Measurements from ENCODE around the gene SECTM1. TPM values are rescaled to one million over a fixed set of nuclear protein-coding genes. Genes with fewer than 3 reads are reported as not detected.

SECTM1 gene
- total RNA-seq (2022; extraction: Qiagen RNA extraction), result 1.3 to 2.5 TPM (median 2.3 TPM) in 5 replicates

DNA sequence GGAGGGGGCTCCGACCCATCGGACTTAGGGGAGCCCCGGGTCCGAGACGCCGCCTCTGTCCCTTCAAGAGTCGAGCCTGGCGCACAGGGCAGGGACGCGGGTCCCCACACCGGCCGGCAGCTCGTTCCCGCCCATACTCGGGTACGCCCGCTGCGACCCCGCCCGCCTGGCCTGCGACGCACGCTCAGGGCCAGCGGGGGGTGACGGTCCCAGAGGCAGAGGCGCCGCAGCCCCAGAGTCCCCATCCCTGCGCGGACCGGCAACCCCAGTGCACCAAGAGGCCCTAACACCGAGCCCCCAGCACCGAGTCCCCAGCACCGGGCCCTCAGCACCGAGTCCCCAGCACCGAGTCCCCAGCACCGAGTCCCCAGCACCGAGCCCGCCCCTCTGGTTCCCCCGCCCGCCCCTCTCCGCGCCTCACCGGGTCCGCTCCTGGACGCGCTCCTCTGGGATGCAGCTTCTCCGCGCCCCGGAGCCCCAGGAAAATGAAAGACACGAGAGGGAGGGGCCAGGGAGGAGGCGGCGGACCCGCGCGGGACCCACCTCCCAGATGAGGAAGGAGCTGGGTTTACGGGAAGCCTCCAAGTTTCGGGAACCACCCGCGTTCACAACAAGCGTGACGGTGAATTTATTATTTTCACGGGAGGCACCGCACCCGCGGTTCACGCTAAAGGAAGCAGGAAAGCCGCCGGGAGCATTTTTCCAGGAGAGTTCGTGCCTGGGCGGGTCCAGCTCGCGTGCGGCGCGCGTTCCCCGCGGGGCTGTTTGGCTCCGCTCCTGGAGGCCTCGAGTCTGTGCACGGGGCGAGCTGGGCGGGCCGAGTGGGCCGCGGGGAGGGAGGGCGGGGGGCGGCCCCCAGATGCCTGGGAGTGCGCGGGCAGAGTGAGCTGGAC lies at the start of gene SECTM1:
SECTM1 (minus strand) TSS at position 488 of the 893 bp plus-strand sequence. CDS start 6,526 bp downstream, outside the sequence.

DNA sequence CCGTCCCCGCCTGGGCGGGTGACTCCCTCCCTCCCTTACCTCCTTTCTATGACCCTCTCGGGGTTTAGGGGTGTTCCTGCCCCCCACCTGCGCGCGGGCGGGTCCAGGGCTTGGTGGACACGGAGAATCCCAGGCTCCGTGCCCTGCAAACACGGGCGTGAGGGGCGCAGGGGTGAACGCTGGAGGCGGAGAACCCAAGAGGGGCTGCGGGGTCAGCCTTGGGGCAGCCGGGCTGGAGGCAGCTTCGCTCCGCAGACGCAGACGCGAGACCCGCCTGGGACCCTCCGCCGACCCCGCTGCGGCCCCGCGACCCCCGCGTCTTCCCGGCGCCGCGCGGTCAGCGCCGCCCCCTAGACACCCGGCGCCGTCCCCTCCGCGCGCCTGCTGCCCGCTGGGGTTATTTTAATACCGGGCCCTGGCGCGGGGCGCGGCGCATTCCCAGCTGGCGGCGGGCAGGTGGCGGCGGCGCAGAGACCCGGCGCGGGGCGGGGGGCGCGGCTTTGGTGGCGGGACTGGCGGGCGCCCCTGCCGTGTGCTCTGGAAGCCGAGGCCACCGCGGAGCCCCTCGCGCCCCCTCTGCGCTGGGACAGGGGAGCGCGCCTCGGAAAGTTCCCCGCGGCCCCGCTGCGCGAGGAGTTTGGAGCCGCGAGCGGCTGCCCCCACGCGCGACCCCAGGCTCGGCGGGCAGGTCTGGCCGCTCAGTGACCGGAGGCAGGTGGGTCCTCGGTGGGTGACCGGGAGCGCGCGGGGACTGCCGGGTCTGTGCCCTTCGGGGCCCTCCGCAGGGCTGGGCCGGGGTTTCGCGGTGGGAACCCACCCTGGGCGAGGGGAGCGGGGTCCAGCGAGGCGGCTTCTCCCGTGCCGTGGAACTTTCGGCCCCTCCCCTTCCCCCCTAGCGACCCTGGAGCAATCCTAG lies 38.0 kb upstream of the SECTM1 start, which contains the start of gene UTS2R:
UTS2R (plus strand) TSS at position 433 of the 916 bp plus-strand sequence. CDS start 2,560 bp downstream, outside the sequence.

DNA sequence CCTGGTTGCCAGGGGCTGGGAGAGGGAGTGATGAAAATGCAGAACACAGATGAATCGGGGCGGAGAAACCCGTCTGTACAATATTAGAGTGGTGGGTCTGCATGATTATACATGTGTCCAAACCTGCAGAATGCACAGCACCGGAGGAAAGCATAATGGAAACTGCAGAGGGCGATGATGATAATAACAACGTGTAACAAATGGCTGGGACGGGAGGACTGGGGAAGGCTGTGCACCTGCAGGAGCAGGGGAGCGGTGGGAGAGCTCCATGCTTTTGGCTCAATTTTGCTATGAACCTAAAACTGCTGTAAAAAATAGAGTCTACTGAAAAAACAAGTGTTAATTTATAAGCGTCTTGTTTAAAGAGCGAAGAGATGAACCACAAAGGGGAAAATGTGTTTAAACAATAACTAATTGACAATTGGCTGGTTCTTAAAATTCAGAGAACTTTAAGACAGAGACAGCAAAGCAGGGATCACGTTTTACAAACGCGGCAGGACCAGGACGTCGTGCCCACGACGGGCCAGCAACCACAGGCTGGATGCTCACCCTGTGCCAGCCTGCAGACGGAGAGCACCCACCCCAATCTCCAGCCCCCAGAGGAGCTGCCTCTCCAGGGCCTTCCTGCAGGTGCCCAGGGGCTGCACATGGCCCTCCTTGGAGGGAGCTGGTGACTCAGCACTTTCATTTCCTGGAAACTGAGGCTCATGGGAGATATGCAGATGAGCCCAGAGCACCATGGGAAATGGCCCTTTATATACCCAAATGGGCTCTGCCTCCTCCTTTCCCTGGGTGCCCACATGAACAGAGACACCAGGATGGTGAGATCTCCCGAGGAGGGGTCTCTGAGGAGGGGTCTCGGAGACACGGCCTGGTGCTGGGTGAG lies 25.1 kb upstream of the SECTM1 start, which contains the start of gene TEX19:
TEX19 (plus strand) TSS at position 783 of the 886 bp plus-strand sequence. CDS start 2,904 bp downstream, outside the sequence.

DNA sequence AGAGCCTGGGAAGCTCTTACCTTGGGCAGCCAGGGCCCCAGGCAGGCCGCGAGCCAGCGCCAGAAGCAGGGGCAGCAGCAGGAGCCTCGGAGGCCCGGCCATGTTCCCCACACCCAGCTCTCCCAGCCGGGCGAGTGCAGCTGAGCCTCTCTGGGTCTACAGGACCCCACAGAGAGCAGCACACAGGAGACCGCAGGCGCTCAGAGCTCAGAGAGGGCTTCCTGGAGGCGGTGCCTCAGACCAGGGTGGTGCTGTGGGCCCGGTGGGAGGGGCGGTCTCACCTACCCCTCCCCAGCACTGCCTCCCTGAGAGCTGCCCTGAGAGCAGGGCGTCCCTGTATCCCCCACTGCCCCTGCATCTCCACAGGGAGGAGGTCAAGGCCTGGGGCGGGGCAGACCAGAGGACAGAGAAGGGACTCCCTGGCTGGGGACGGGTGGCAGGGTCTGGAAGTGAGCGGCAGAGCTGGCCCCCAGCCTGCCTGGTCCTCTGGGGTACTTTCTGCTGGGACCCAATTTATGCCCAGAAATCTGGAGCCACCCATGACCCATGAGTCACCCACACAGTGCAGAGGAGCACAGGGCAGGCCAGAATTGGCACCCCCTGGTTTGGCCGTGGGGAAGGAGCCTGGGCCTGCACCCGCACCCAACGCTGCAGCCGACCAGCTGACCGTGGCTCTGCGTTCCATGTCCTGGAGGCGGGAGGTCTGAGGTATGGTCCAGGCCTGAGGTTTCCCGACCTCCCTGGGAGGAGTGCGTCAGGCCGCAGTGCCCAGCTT lies 16.0 kb downstream of the SECTM1 start, which contains the start of gene CD7:
CD7 (minus strand) TSS at position 215 of the 775 bp plus-strand sequence; CDS start at position 102, 113 bp downstream.

DNA sequence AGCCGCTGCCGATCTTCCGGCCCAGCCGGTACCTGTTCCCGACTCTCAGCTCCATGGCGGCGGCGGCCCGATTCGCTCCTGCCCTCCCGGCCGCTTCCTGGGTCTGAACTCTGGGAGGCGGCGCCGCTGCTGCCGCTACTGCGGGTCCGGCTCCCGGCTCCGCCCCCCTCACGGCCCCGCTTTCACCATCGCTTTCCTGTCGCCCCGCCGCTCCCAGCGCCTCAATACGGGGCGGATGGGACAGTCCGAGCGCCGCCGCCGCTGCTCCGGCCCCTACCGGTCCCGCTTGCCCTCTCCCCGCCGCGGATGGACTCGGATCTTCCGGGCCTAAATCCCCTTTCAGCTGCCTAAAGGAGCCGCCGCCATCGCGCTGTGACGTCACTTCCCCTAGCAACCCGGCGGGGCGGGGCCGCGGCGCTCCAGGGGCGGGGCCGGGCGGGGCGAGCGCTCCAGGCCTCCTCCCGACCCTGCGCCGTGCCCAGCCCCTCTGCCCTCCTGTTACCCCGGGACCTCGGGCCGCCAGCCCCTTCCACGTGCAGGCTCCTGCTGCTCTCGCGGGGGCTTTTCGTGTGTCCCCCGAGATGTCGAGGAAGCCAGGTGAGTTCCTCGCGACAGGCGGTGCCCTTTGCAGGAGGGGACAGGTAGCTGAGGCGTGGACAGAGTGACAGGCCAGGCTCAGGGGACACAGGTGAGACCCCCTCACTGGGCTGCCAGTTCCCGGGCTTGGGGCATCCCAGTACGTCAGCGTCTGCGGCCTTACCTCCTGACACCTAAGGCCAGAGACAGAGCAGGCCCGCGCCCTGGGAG lies 60.0 kb downstream of the SECTM1 start, which contains the start of gene CSNK1D:
CSNK1D (minus strand) TSS at position 374 of the 807 bp plus-strand sequence; CDS start at position 55, 319 bp downstream.

Other genes starting within 250 kb of the SECTM1 start
- 86.5 to 156 TPM (median 150 TPM) in 5 replicates for gene FASN, start 235.5 kb downstream of the SECTM1 start, total RNA-seq (2022; extraction: Qiagen RNA extraction)
- 16.5 to 28.0 TPM (median 23.8 TPM) in 5 replicates for gene CCDC57, start 120.9 kb downstream of the SECTM1 start, total RNA-seq (2022; extraction: Qiagen RNA extraction)
- gene SLC16A3, start 104.7 kb downstream of the SECTM1 start, total RNA-seq (2022; extraction: Qiagen RNA extraction), result 122 to 172 TPM (median 152 TPM) in 5 replicates
- 191 to 263 TPM (median 245 TPM) in 5 replicates for gene CSNK1D, start 60.1 kb downstream of the SECTM1 start, total RNA-seq (2022; extraction: Qiagen RNA extraction)
- gene CD7, start 16.2 kb downstream of the SECTM1 start, total RNA-seq (2022; extraction: Qiagen RNA extraction), result 0.08 to 0.22 TPM (median 0.15 TPM) in 5 replicates
- gene TEX19, start 25.5 kb upstream of the SECTM1 start, total RNA-seq (2022; extraction: Qiagen RNA extraction), result 0.26 to 0.53 TPM (median 0.37 TPM) in 5 replicates
- gene UTS2R, start 38.0 kb upstream of the SECTM1 start, total RNA-seq (2022; extraction: Qiagen RNA extraction), result 0.06 TPM in 2 of 5 replicates, not detected in the others
- 10.1 to 14.1 TPM (median 13.0 TPM) in 5 replicates for gene HEXD, start 84.6 kb upstream of the SECTM1 start, total RNA-seq (2022; extraction: Qiagen RNA extraction)
- gene OGFOD3, start 84.8 kb upstream of the SECTM1 start, total RNA-seq (2022; extraction: Qiagen RNA extraction), result 18.0 to 26.1 TPM (median 23.2 TPM) in 5 replicates
- gene CYBC1, start 117.0 kb upstream of the SECTM1 start, total RNA-seq (2022; extraction: Qiagen RNA extraction), result 45.9 to 65.3 TPM (median 58.7 TPM) in 5 replicates
- gene NARF, start 125.0 kb upstream of the SECTM1 start, total RNA-seq (2022; extraction: Qiagen RNA extraction), result 45.1 to 52.5 TPM (median 49.4 TPM) in 5 replicates
- gene FOXK2, start 186.0 kb upstream of the SECTM1 start, total RNA-seq (2022; extraction: Qiagen RNA extraction), result 41.7 to 62.8 TPM (median 60.0 TPM) in 5 replicates

All from A549 treated with dexamethasone at 1 μM for 4 hours (cell line).